Endothelial cell of umbilical vein (primary cell): Measurements from ENCODE around the gene MEGF11. TPM values are rescaled to one million over a fixed set of nuclear protein-coding genes. Genes with fewer than 3 reads are reported as not detected.

ENCODE experiments used
- BruUV-seq: library from RNA; stranded (reverse); fragments of 400-500 nt; replicated peaks from 2 replicates; lab custom pipeline; 2021; lab: Mats Ljungman, UMichigan
- CTCF ChIA-PET: fragments of 300-600, 350-600 bp; sonication (Branson Sonifier 250); formaldehyde crosslinking; loops from one replicate; lab custom pipeline; 2021; ENCODE audit warnings: antibody characterized with exemption, inconsistent platforms; lab: Charles Lee
- POLR2A ChIA-PET: fragments of 300-600, 350-600 bp; sonication (Branson Sonifier 250); formaldehyde crosslinking; loops from one replicate; lab custom pipeline; 2021; ENCODE audit warnings: antibody characterized with exemption, inconsistent platforms; lab: Charles Lee
- DNase-seq: peaks from one replicate; pipeline ENCODE4 v3.0.0-alpha.2; 2011; ENCODE audit warnings: low read depth, low spot score
- FAIRE-seq: peaks from 2 replicates; lab custom pipeline; 2011; peaks lifted over from hg19 to GRCh38; lab: Jason Lieb, UNC
- H2AFZ ChIP-seq: 2 replicates; pipeline ENCODE4 v1.6.0; 2012; ENCODE audit warnings: low read depth, low read length, control low read depth, inconsistent platforms
- H3K27ac ChIP-seq: 2 replicates; pipeline ENCODE4 v1.5.1; 2011; ENCODE audit warnings: low read depth, mild to moderate bottlenecking, control low read depth, low read length, moderate library complexity; ENCODE audit not compliant: insufficient read depth
- H3K27me3 ChIP-seq, 2 experiments: 2 replicates each; pipeline versions ENCODE4 v1.6.0 to v1.6.1; 2011; ENCODE audit warnings: low read length in 2 of 2, mixed read lengths in 1 of 2; ENCODE audit not compliant: control insufficient read depth in 2 of 2, insufficient read depth in 2 of 2
- H3K36me3 ChIP-seq, 2 experiments: 2 replicates in 1 of 2; 3 replicates in 1 of 2; pipeline ENCODE4 v1.5.1; 2011; ENCODE audit warnings: low read length in 2 of 2, mild to moderate bottlenecking in 1 of 2, moderate library complexity in 1 of 2; ENCODE audit not compliant: control insufficient read depth in 2 of 2, insufficient read depth in 2 of 2; ENCODE audit errors: extremely low read depth in 1 of 2
- H3K4me1 ChIP-seq: 3 replicates; pipeline ENCODE4 v1.5.1; 2011; ENCODE audit warnings: mild to moderate bottlenecking, low read length; ENCODE audit not compliant: control insufficient read depth, insufficient read depth; ENCODE audit errors: extremely low read depth
- H3K4me2 ChIP-seq: 2 replicates; pipeline ENCODE4 v1.6.1; 2011; ENCODE audit warnings: low read length, control low read depth, mixed read lengths; ENCODE audit not compliant: insufficient read depth
- H3K4me3 ChIP-seq, 3 experiments: fragments of 200-600 bp in 1 of 3; sonication (generic), shearing (Covaris generic) in 1 of 3; replicated peaks in 1 of 3; 2 replicates each; pipeline ENCODE4 v1.5.1; 2011 to 2016; ENCODE audit warnings: control low read depth in 3 of 3, low read length in 3 of 3, mild to moderate bottlenecking in 2 of 3, inconsistent platforms in 1 of 3, low read depth in 1 of 3, moderate library complexity in 1 of 3; ENCODE audit not compliant: insufficient read depth in 1 of 3
- H3K79me2 ChIP-seq: 2 replicates; pipeline ENCODE4 v1.6.0; 2012; ENCODE audit warnings: low read length, inconsistent platforms; ENCODE audit not compliant: control insufficient read depth, insufficient read depth
- H3K9ac ChIP-seq: replicated peaks from 2 replicates; pipeline ENCODE3; 2011; ENCODE audit warnings: low read length, control low read depth; ENCODE audit not compliant: insufficient read depth; ENCODE audit errors: extremely low read depth
- H3K9me1 ChIP-seq: replicated peaks from 3 replicates; pipeline ENCODE4 v1.6.0; 2011; ENCODE audit warnings: mild to moderate bottlenecking, low read length; ENCODE audit not compliant: control insufficient read depth, insufficient read depth; ENCODE audit errors: extremely low read depth
- H3K9me3 ChIP-seq: replicated peaks from 2 replicates; pipeline ENCODE4 v1.5.1; 2012; ENCODE audit warnings: low read length, inconsistent platforms; ENCODE audit not compliant: control insufficient read depth, insufficient read depth
- H4K20me1 ChIP-seq: replicated peaks from 2 replicates; pipeline ENCODE3; 2011; ENCODE audit warnings: mild to moderate bottlenecking, low read length; ENCODE audit not compliant: control insufficient read depth, insufficient read depth; ENCODE audit errors: extremely low read depth
- EZH2 ChIP-seq: IDR thresholded peaks from 2 replicates; pipeline ENCODE4 v1.6.1; 2012; ENCODE audit warnings: borderline replicate concordance, low read depth, mild to moderate bottlenecking, moderate library complexity, low read length, inconsistent platforms; ENCODE audit not compliant: severe bottlenecking
- FOS ChIP-seq: IDR thresholded peaks from 2 replicates; pipeline ENCODE4 v1.6.1; 2011; ENCODE audit warnings: mild to moderate bottlenecking, low read length, moderate library complexity, borderline replicate concordance; ENCODE audit not compliant: insufficient read depth
- GATA2 ChIP-seq: IDR thresholded peaks from 2 replicates; pipeline ENCODE4 v1.7.0; 2011; ENCODE audit warnings: low read depth, mild to moderate bottlenecking, moderate library complexity, mixed read lengths, low read length; ENCODE audit not compliant: insufficient read length, insufficient read depth
- JUN ChIP-seq: IDR thresholded peaks from 2 replicates; pipeline ENCODE4 v1.6.1; 2011; ENCODE audit warnings: borderline replicate concordance, low read depth; ENCODE audit not compliant: insufficient read length, insufficient read depth
- MYC ChIP-seq: IDR thresholded peaks from one replicate; pipeline ENCODE4 v1.6.1; 2011; ENCODE audit warnings: mild to moderate bottlenecking, low read depth, low read length
- POLR2A ChIP-seq: IDR thresholded peaks from 2 replicates; pipeline ENCODE4 v1.6.1; 2012; ENCODE audit warnings: low read depth, mild to moderate bottlenecking, control low read depth, low read length
- POLR2AphosphoS5 ChIP-seq: IDR thresholded peaks from 2 replicates; pipeline ENCODE4 v1.6.1; 2012; ENCODE audit warnings: low read depth, mild to moderate bottlenecking, control low read depth, low read length, moderate library complexity; ENCODE audit not compliant: insufficient read depth
- dilution Hi-C: fragments of 300-500 bp; cut with MboI; formaldehyde crosslinking; loops from one replicate; pipeline ENCODE4 v1.15.0; 2019; ENCODE audit warnings: low sequenced_read_pairs; ENCODE audit not compliant: extremely low pct_ligation_motif_present
- intact Hi-C: fragments of 100-400 bp; cut with micrococcal nuclease; formaldehyde crosslinking; loops from one replicate; pipeline ENCODE4 v1.10.0; 2022
- polyA plus RNA-seq, 4 experiments: library from polyadenylated mRNA; depleted of rRNA in 3 of 4; stranded (reverse) in 3 of 4; unstranded in 1 of 4; fragments of >200 nt; gene quantifications; 2 replicates each; pipeline versions ENCODE4 v1.2.1 to v1.2.3, GENCODE V29; 2011 to 2012; ENCODE audit warnings: missing spikeins in 1 of 4
- total RNA-seq: library from RNA; stranded (reverse); gene quantifications from 2 replicates; pipeline ENCODE4 v1.2.3, GENCODE V29; 2021
- TF ChIP-seq, protein P1 (sequence below), 2 donors: IDR thresholded peaks; 1 replicate in 1 of 2; 2 replicates in 1 of 2; pipeline ENCODE4 v1.5.1; 2011; ENCODE audit warnings: low read length in 2 of 2, mild to moderate bottlenecking in 2 of 2, moderate library complexity in 2 of 2, control low read depth in 1 of 2, inconsistent platforms in 1 of 2, low read depth in 1 of 2; ENCODE audit not compliant: insufficient read depth in 1 of 2; ENCODE audit errors: extremely low read depth in 1 of 2
- TF ChIP-seq, protein P2 (sequence below): IDR thresholded peaks from 2 replicates; pipeline ENCODE4 v1.6.1; 2011; ENCODE audit not compliant: insufficient read depth, insufficient read length

The MEGF11 gene
- total and polyA plus RNA-seq, 2 donors (not counting 3 experiments of a cell fraction or from before 2014, with no cell fraction given), result not detected

GRCh38 chr15:66095871-66096687 is 157.5 kb downstream of the MEGF11 start:
- no peak overlapping the region for H2AFZ ChIP-seq
- H3K27ac ChIP-seq, result no peak overlapping the region
- no peaks in the 10 kb centered on the region for H3K79me2 ChIP-seq
- no peaks in the 10 kb centered on the region for H3K4me1 ChIP-seq
- ChIA-PET CTCF (interaction anchor here (0.5 to 1.5 kb wide), 4 partner anchors 11 to 118 kb away, joined by 3 to 4 read pairs (median 4); no protein-coding TSS in a partner anchor), POLR2A (no interaction called here)
- H3K9me3 ChIP-seq, result no peaks in the 10 kb centered on the region
- no peaks in the 10 kb centered on the region for H3K27me3 ChIP-seq
- dilution Hi-C loops (no loop called here), intact Hi-C loops (no loop called here)
- TF ChIP-seq POLR2A, result no peak
- TF ChIP-seq FOS, result no peak
- TF ChIP-seq POLR2AphosphoS5, result no peak
- TF ChIP-seq, protein P1, sequence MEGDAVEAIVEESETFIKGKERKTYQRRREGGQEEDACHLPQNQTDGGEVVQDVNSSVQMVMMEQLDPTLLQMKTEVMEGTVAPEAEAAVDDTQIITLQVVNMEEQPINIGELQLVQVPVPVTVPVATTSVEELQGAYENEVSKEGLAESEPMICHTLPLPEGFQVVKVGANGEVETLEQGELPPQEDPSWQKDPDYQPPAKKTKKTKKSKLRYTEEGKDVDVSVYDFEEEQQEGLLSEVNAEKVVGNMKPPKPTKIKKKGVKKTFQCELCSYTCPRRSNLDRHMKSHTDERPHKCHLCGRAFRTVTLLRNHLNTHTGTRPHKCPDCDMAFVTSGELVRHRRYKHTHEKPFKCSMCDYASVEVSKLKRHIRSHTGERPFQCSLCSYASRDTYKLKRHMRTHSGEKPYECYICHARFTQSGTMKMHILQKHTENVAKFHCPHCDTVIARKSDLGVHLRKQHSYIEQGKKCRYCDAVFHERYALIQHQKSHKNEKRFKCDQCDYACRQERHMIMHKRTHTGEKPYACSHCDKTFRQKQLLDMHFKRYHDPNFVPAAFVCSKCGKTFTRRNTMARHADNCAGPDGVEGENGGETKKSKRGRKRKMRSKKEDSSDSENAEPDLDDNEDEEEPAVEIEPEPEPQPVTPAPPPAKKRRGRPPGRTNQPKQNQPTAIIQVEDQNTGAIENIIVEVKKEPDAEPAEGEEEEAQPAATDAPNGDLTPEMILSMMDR (IDR thresholded peaks at IDR 0.05; ENCODE audit: extremely low read depth in 1 of 2, insufficient read depth in 1 of 2, low read depth in 1 of 2, low read length in 2 of 2), result no peak
- TF ChIP-seq, protein P2, sequence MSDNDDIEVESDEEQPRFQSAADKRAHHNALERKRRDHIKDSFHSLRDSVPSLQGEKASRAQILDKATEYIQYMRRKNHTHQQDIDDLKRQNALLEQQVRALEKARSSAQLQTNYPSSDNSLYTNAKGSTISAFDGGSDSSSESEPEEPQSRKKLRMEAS, result no peak
- no peak for TF ChIP-seq GATA2
- TF ChIP-seq EZH2, result no peak
- no peak for TF ChIP-seq JUN
- no peak for TF ChIP-seq MYC
- H3K4me3 ChIP-seq, result no peak overlapping the region
- H3K9me1 ChIP-seq, result no peaks in the 10 kb centered on the region
- no peak overlapping the region for H3K4me2 ChIP-seq
- no peaks in the 10 kb centered on the region for H3K36me3 ChIP-seq
- H4K20me1 ChIP-seq, result no peaks in the 10 kb centered on the region
- BruUV-seq, result no TSS peak
- DNase-seq (no peak), FAIRE-seq (no peak)
- H3K9ac ChIP-seq, result no peak overlapping the region
